WI38 (cell line): ENCODE measurements around the gene GRIA3.

Experiments
- H3K4me3 ChIP-seq: 2 replicates; pipeline ENCODE4 v1.5.1; 2011; ENCODE audit warnings: low read depth, mild to moderate bottlenecking, control low read depth, low read length
- TF ChIP-seq, protein P1 (sequence below): IDR thresholded peaks from 2 replicates; pipeline ENCODE4 v1.5.1; 2012; ENCODE audit warnings: low read depth, mild to moderate bottlenecking, control low read depth, low read length

The GRIA3 gene

DNA sequence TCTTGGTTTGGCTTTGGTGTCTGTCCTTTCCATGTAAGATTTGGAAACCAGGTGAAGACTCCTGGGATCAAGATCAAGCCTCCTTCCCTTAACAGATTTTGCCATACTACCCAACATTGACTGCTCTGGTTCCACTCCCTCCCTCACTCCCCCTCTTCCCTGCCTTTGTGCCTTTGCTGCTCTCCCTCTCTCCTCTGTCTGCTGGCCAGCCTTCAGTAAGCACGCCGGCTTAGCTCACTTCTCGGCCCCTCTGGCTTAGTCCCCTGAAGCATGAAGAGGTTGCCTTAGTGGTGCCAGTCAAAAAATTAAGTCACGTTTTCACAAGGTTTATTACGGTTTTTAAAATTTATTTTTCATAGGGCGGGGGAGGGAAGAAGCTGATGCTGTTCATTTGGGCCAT lies 6.0 kb downstream of the GRIA3 start:
- TF ChIP-seq, protein P1, sequence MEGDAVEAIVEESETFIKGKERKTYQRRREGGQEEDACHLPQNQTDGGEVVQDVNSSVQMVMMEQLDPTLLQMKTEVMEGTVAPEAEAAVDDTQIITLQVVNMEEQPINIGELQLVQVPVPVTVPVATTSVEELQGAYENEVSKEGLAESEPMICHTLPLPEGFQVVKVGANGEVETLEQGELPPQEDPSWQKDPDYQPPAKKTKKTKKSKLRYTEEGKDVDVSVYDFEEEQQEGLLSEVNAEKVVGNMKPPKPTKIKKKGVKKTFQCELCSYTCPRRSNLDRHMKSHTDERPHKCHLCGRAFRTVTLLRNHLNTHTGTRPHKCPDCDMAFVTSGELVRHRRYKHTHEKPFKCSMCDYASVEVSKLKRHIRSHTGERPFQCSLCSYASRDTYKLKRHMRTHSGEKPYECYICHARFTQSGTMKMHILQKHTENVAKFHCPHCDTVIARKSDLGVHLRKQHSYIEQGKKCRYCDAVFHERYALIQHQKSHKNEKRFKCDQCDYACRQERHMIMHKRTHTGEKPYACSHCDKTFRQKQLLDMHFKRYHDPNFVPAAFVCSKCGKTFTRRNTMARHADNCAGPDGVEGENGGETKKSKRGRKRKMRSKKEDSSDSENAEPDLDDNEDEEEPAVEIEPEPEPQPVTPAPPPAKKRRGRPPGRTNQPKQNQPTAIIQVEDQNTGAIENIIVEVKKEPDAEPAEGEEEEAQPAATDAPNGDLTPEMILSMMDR, result no peak
- no peak overlapping the region for H3K4me3 ChIP-seq

DNA sequence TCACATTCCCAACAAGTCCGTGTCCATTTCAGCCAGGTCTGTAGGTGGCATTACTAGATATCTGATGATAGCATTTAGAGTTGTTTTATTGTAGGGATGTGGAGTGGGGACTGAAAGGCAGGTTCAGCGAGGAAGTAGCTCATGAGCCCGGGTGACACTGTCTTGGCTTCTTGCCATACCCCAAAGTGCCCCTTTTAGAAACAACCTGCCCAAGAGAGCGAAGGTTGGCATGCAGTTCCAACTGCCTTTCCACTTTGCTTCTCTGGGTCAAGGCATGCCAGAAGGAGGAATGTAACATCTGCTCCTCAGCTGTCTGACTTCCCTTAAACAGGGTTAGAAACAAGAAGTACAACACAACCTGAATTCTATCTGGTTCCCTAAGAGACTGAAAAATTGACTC lies 9.0 kb downstream of the GRIA3 start:
- no peak overlapping the region for H3K4me3 ChIP-seq
- TF ChIP-seq, protein P1, result no peak

DNA sequence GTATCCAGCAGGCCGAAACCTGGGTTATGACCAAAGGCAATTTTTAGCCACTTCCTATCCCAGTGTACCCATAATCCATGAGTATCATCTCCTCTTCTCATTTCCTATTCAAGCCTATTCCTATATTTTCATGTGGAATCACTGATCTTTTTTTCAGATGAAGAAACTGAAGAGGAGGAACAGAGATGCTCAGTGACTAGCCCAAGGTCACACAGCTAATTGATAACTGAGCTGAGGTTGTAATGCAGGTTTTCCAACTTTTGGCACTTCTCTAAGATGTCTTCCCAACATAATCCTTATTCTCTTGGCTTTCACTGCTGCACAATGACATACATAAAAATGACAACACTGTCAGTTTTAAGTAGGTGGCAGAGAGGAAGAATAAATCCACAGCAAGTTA lies 15.3 kb downstream of the GRIA3 start:
- H3K4me3 ChIP-seq, result no peak overlapping the region
- TF ChIP-seq, protein P1, result no peak

DNA sequence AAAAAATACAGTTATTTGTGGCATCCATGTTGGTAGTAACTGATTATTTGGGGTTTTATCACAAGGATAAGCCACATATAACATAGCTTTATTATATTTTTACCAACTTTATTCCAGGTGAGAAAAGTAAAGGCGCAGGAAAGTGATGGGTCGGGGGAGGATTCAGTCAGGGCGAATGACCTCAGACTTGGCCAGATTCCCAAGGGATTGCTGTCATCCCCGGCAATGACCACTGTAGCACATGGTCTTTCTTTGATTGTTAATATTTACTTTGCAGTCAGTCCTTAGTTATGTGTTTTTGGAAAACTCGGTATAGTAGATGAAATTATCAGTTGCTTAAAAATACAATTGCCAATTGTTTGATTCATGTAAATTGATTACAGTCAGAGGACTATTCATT lies 17.6 kb downstream of the GRIA3 start:
- TF ChIP-seq, protein P1, result no peak
- no peak overlapping the region for H3K4me3 ChIP-seq

DNA sequence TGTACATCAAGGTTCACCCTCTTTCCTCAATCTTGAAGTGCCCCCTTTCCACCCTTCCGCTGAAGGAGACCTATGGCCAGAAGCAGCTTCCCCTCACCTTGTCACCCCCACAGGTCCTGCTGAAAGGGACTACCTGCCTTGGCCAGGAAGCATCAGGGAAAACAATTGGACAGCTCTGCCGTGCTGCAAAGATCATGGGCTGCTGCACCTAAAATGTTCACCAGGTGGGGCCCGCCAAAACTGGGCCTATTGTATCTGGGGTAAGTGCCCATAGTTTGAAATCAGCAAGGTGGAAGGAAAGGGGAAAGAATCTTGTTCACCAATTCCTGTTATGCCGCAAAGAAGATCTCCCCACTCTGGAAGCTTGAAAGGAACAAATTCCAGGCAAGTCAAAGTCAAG lies 18.4 kb downstream of the GRIA3 start:
- H3K4me3 ChIP-seq, result no peak overlapping the region
- TF ChIP-seq, protein P1, result no peak

DNA sequence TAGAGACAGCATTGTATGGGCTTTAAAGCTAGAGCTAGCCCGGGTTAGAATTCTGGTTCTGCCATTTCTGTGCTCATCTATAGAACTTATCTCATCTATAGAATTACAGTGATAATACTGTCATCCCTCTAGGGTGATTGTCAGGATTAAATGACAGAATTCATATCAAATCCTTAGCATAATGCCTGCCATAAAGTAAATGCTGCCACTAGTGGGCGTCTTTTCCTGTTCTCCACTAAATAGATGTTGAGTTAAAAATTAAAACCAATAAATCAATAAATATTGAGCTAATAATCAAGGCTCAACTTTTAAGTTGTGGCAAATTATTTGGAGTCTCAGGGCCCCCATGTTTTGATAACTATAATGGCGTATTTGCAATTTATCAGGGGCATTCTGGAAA lies 19.7 kb downstream of the GRIA3 start:
- TF ChIP-seq, protein P1, result no peak
- H3K4me3 ChIP-seq, result no peak overlapping the region

DNA sequence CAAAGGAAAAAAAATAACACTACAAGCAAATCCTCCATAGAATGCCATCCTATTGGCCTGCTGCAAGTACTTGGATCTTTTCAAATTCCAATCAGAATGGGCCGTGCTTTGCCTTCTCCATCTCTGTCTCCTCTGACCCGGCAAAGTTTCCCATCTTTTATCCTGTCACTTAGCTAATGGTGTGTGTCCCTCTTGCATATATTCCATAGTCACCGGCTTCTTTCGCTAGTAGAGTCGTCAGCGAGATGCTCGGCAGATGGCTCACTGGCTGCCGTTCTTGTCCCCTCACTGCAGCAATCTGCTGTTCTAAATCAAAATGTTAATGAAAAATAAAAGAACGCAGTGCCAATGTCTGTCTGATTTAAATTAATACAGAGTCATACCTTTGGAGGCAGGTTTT lies 22.1 kb downstream of the GRIA3 start:
- TF ChIP-seq, protein P1, result no peak

More for the DNA sequence above, 22.1 kb downstream of the GRIA3 start:
- no peak overlapping the region for H3K4me3 ChIP-seq
